NT2/D1 (cell line): Measurements from ENCODE around the gene COMMD10.

Experiments
- SUZ12 ChIP-seq: IDR thresholded peaks from 2 replicates; pipeline ENCODE4 v1.6.1; 2011; ENCODE audit not compliant: insufficient read length, insufficient read depth; ENCODE audit errors: extremely low read depth
- YY1 ChIP-seq: IDR thresholded peaks from 2 replicates; pipeline ENCODE4 v1.6.1; 2011; ENCODE audit not compliant: insufficient read length, insufficient read depth

DNA sequence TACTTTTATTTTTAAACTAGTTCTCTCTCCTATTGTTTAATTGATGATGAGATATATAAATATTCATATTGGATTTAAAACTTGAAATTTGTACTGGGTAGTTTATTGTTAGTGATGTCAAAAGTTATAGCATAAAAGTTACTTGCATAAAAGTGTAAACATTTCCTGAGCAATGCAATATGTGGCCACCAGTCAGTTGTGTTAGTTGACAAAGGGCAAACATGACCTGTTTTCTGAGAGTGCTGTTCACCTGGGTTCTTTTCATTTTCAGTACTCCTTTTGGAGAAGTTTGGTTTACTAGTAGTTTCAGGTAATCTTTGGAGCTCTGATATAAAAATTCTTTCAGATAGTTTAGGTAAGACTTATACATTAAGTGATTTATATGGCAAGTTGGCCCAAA is 69.4 kb downstream of the COMMD10 start:
- TF ChIP-seq YY1 (no peak), SUZ12 (no peak)
